Spleen (tissue), 11 donors: Measurements from ENCODE around the gene RGS6. TPM values are rescaled to one million over a fixed set of nuclear protein-coding genes. Genes with fewer than 3 reads are reported as not detected.

Experiments used
- DNase-seq: peaks from one replicate; pipeline ENCODE4 v3.0.0-alpha.2; 2020
- H3K27ac ChIP-seq, 8 donors: fragments of 200-600 bp; sonication (generic) in 7 of 8; 1 replicate in 4 of 8; 2 replicates in 4 of 8; pipeline versions ENCODE4 v1.5.0 to v1.8.0; 2016 to 2021; ENCODE audit warnings: inconsistent platforms in 4 of 8, mild to moderate bottlenecking in 4 of 8, moderate library complexity in 1 of 8
- H3K27me3 ChIP-seq, 7 donors: fragments of 200-600 bp; sonication (generic) in 6 of 7; replicated peaks in 1 of 7; 1 replicate in 4 of 7; 2 replicates in 3 of 7; pipeline versions ENCODE4 v1.5.0 to v1.8.0; 2016 to 2021; ENCODE audit warnings: inconsistent platforms in 3 of 7, mild to moderate bottlenecking in 1 of 7
- H3K36me3 ChIP-seq, 6 donors: fragments of 200-600 bp; sonication (generic) in 5 of 6; 1 replicate in 4 of 6; 2 replicates in 2 of 6; pipeline versions ENCODE4 v1.5.0 to v1.8.0; 2016 to 2021; ENCODE audit warnings: inconsistent platforms in 2 of 6
- H3K4me1 ChIP-seq, 6 donors: fragments of 200-600 bp; sonication (generic) in 5 of 6; 1 replicate in 3 of 6; 2 replicates in 3 of 6; pipeline versions ENCODE4 v1.5.0 to v1.8.0; 2016 to 2021; ENCODE audit warnings: inconsistent platforms in 3 of 6
- H3K4me3 ChIP-seq, 8 donors: fragments of 200-600 bp; sonication (generic) in 7 of 8; 1 replicate in 4 of 8; 2 replicates in 4 of 8; pipeline versions ENCODE4 v1.5.0 to v1.8.0; 2016 to 2021; ENCODE audit warnings: inconsistent platforms in 4 of 8, mild to moderate bottlenecking in 4 of 8, moderate library complexity in 2 of 8
- H3K9me3 ChIP-seq, 8 donors: fragments of 200-600 bp; sonication (generic) in 7 of 8; 1 replicate in 4 of 8; 2 replicates in 4 of 8; pipeline versions ENCODE4 v1.5.0 to v1.8.0; 2016 to 2021; ENCODE audit warnings: inconsistent platforms in 4 of 8
- CTCF ChIP-seq, 11 experiments: fragments of 200-600 bp in 7 of 11; fragments of 450-650 bp in 4 of 11; sonication (generic) in 4 of 11; IDR thresholded peaks in 8 of 11; conservative IDR thresholded peaks in 3 of 11; 1 replicate in 7 of 11; 2 replicates in 4 of 11; pipeline versions ENCODE4 v1.4.0 to v1.8.0; 2016 to 2021; ENCODE audit warnings: antibody characterized with exemption in 11 of 11, inconsistent platforms in 4 of 11, mild to moderate bottlenecking in 1 of 11
- POLR2A ChIP-seq, 3 donors: fragments of 450-650 bp; IDR thresholded peaks; one replicate each; pipeline ENCODE4 v1.5.1; 2017; ENCODE audit warnings: antibody characterized with exemption in 3 of 3, mild to moderate bottlenecking in 1 of 3
- POLR2AphosphoS5 ChIP-seq, 3 donors: sonication (generic); formaldehyde crosslinking; IDR thresholded peaks; one replicate each; pipeline ENCODE4 v1.5.1; 2017; ENCODE audit warnings: antibody characterized with exemption in 3 of 3
- WGBS, 5 donors: extraction: QIAGEN DNeasy Blood & Tissue Kit in 3 of 5; methylation state at CpG; one replicate each; pipeline versions ENCODE4 v1.1.5 to v1.1.7; 2013 to 2018; 5-methylcytosine and 5-hydroxymethylcytosine counted together
- intact Hi-C: fragments of 100-400 bp; cut with DNase I; formaldehyde crosslinking; loops from one replicate; pipeline ENCODE4 v1.15.0; 2023; ENCODE audit warnings: low total_unique reads
- polyA plus RNA-seq, 3 donors: library from polyadenylated mRNA; stranded (reverse); fragments of 200-250 nt; gene quantifications; one replicate each; pipeline ENCODE4 v1.2.1, GENCODE V29; 2013
- total RNA-seq, 7 donors: library from RNA; depleted of rRNA in 3 of 7; stranded (reverse); fragments of >200 nt in 3 of 7; fragmentation: NEBNext Ultra II Directional in 4 of 7; extraction: Animal tissue kit (Norgen Biotek cat#: 25700) in 4 of 7; gene quantifications; one replicate each; pipeline versions ENCODE4 v1.1.0 to v1.2.1, GENCODE V29; 2016 to 2021
- donor health status: healthy with polysubstance abuse.
- donor health status: DM: no; HTN: no; CAD: no; lungs with moderate emphysema.
- donor health status: DM: no; HTN: no; CAD: no.
- donor health status: Bipolar disorder and iron deficiency.
- donor health status: healthy.
- donor health status: DM: no; HTN: no; CAD: no.
- donor health status: DM: yes; HTN: yes; CAD: no.

RGS6 gene
- total and polyA plus RNA-seq, 10 donors: 0.20 to 8.1 (median 2.3) TPM

GRCh38 chr14:71905860-71906259 lies 26.4 kb upstream of the RGS6 start:
- no peaks in the 10 kb centered on the region for H3K36me3 ChIP-seq
- H3K9me3 ChIP-seq: peaks cover 0 to 1% (median 0%) of the 10 kb centered on the region in 8 donors
- intact Hi-C loops: no loop called here
- WGBS, 5 donors: 50 to 71% (median 56%) methylated on average over 7 of the region's 7 CpGs
- H3K27me3 ChIP-seq: peaks cover 0 to 16% (median 0%) of the 10 kb centered on the region in 7 donors
- DNase-seq: no peak
- H3K4me3 ChIP-seq: no peak overlapping the region
- H3K27ac ChIP-seq: peak overlapping the region in 3 of 8 donors; percentile 2 to 28 (median 6)
- no peak for TF ChIP-seq POLR2AphosphoS5 (IDR thresholded peaks at IDR 0.05)
- no peak for TF ChIP-seq CTCF (IDR thresholded peaks at IDR 0.05 in 8 of 11, conservative IDR thresholded peaks at IDR 0.05 in 3 of 11)
- TF ChIP-seq POLR2A (IDR thresholded peaks at IDR 0.05): no peak
- H3K4me1 ChIP-seq: peaks cover 0 to 17% (median 5%) of the 10 kb centered on the region in 6 donors

- Histone ChIP-seq H3K9me3 (no peaks in the 10 kb centered on the region), H3K36me3 (no peaks in the 10 kb centered on the region), H3K4me3 (no peak overlapping the region), H3K27me3 (peaks cover 0 to 26% (median 0%) of the 10 kb centered on the region in 7 donors), H3K27ac (no peak overlapping the region), H3K4me1 (peaks cover 0 to 17% (median 5%) of the 10 kb centered on the region in 6 donors)
- intact Hi-C loops: no loop called here
- 74 to 82% (median 75%) methylated on average over 10 of the region's 10 CpGs for WGBS, 5 donors
- DNase-seq: no peak
- TF ChIP-seq POLR2AphosphoS5 (IDR thresholded peaks at IDR 0.05) (no peak), POLR2A (IDR thresholded peaks at IDR 0.05) (no peak), CTCF (IDR thresholded peaks at IDR 0.05 in 8 of 11, conservative IDR thresholded peaks at IDR 0.05 in 3 of 11) (no peak)
Observed at GRCh38 chr14:71907793-71908515, 24.3 kb upstream of the RGS6 start.

GRCh38 chr14:71911669-71912068 lies 20.6 kb upstream of the RGS6 start:
- 74 to 91% (median 88%) methylated on average over 5 of the region's 5 CpGs for WGBS, 5 donors
- DNase-seq: no peak
- no peak overlapping the region for H3K27ac ChIP-seq
- no peaks in the 10 kb centered on the region for H3K4me1 ChIP-seq
- H3K9me3 ChIP-seq: no peaks in the 10 kb centered on the region
- peaks cover 0 to 26% (median 0%) of the 10 kb centered on the region in 7 donors for H3K27me3 ChIP-seq
- H3K36me3 ChIP-seq: no peaks in the 10 kb centered on the region
- no peak overlapping the region for H3K4me3 ChIP-seq
- no peak for TF ChIP-seq POLR2AphosphoS5 (IDR thresholded peaks at IDR 0.05)
- no peak for TF ChIP-seq CTCF (IDR thresholded peaks at IDR 0.05 in 8 of 11, conservative IDR thresholded peaks at IDR 0.05 in 3 of 11)
- TF ChIP-seq POLR2A (IDR thresholded peaks at IDR 0.05): no peak
- intact Hi-C loops: no loop called here

GRCh38 chr14:71913342-71913741 lies 18.9 kb upstream of the RGS6 start:
- Histone ChIP-seq H3K27me3 (peaks cover 0 to 16% (median 0%) of the 10 kb centered on the region in 7 donors), H3K27ac (no peak overlapping the region), H3K36me3 (no peaks in the 10 kb centered on the region), H3K9me3 (no peaks in the 10 kb centered on the region), H3K4me3 (no peak overlapping the region), H3K4me1 (no peaks in the 10 kb centered on the region)
- 52 to 71% (median 63%) methylated on average over 5 of the region's 5 CpGs for WGBS, 5 donors
- no peak for DNase-seq
- TF ChIP-seq POLR2A (IDR thresholded peaks at IDR 0.05) (no peak), CTCF (IDR thresholded peaks at IDR 0.05 in 8 of 11, conservative IDR thresholded peaks at IDR 0.05 in 3 of 11) (no peak), POLR2AphosphoS5 (IDR thresholded peaks at IDR 0.05) (no peak)
- intact Hi-C loops: no loop called here
